Purkinje cell (primary cell): ENCODE results near the gene FREM3. TPM values are rescaled to one million over a fixed set of nuclear protein-coding genes. Genes with fewer than 3 reads are reported as not detected.

Source experiments
- polyA plus RNA-seq: library from polyadenylated mRNA; unstranded; fragments of >200 nt; fragmentation: Nextera tagmentation; gene quantifications from 2 replicates; pipeline ENCODE4 v1.2.1, GENCODE V29; 2014

FREM3 gene
- polyA plus RNA-seq, result 0.32 TPM in 1 of 2 replicates, not detected in the other

GRCh38 chr4:143700416-143701352 lies at the start of gene FREM3:
TSS of gene FREM3 (minus strand) at chr4:143700675. CDS start at chr4:143700675, 0 bp downstream.

Other genes with a start within 250 kb of the FREM3 start
- gene SMARCA5, start 187.0 kb downstream of the FREM3 start, polyA plus RNA-seq, result 40.7 and 43.2 TPM in 2 replicates
- 0.58 and 1.8 TPM in 2 replicates for gene GYPE, start 204.9 kb upstream of the FREM3 start, polyA plus RNA-seq